HG02642 (cell line): Measurements from ENCODE around the gene KRT86.

Experiments
- ATAC-seq: cut with Tn5 transposase; IDR thresholded peaks from one replicate; pipeline ENCODE4 v1.9.1; 2021; ENCODE audit warnings: mild to moderate bottlenecking; ENCODE audit not compliant: unreplicated experiment, poor library complexity

The KRT86 gene

DNA sequence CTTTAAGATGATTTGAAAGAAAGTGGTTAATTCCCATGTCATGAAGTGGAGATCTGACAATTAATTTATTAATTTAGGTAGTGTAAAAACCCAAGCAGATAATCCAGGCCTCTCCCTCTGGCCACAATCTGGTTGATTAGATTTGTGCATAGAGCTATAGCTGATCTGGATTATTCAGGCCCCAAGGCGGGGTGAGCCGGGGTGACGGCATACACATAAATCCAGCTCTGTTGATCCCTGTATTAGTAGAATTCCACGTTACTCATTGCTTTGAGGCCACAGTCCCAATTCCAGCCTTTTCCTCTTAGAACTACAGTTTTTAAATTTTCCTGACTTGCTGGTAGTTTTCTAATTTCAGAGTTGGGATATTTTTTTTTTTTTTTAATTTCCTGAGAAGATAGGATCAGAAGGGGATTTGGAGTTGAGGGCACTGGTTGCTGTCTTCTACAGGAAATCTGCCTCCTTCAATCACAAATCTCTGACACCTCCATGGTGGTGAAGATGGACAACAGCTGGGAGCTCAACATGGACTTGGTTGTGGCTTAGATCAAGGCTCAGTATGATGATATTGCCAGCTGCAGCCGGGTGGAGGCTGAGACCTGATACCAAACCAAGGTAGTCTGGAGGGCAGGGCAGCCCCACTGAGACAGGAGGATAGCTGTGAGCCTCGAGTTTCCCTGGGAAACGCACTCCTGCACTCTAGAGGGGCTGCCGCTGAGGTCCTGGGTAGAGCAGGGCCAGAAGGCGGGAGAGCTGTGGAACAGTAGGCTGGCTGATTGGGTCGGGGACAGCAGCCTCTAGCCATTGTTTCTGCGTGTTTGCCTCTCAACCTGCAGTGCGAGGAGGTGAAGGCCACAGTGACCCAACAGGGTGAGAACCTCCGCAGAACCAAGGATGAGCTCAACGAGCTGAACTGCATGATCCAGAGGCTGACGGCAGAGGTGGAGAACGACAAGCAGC lies 73.4 kb downstream of the KRT86 start:
- ATAC-seq, result no peak

DNA sequence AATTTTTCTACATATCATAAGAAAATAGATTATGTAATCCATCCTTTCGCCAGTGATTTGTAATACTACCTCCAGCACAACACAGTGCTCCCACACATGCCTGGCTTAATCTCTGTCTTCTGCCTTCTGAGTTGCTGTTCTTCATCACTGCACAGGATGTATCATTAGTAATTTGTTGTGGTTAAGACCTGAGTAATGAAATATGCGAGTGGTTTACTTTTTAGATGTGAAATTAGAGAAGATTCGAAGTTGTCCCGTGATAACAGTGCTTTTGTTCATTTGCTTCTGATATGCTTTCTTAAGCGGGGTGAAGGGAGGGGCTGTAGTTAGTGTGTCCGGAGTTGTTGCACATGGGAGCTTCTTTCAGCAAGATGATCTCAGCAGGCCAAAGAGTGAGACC lies 74.8 kb downstream of the KRT86 start:
- ATAC-seq, result no peak

DNA sequence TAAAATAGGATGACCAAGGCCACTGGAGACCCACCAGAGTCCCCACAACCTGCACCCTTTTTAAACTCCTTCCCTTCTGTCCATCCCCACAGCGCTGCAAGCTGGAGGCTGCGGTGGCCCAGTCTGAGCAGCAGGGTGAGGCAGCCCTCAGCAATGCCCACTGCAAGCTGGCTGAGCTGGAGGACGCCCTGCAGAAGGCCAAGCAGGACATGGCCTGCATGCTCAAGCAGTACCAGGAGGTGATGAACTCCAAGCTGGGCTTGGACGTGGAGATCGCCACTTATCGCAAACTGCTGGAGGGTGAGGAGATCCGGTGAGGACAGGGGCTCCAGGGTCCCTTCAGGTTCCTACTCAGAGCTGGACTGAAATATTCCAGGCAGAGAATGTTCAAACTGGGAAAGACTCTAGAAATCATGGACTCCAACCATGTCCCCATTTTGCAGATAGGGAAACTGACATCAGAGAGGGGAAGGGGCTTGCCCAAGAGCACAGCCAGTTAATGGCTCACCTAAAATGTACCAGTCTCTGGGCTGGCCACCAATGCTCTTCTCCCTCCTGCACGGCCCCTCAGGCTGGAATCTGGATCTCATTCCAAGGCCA lies 75.7 kb downstream of the KRT86 start:
- no peak for ATAC-seq

DNA sequence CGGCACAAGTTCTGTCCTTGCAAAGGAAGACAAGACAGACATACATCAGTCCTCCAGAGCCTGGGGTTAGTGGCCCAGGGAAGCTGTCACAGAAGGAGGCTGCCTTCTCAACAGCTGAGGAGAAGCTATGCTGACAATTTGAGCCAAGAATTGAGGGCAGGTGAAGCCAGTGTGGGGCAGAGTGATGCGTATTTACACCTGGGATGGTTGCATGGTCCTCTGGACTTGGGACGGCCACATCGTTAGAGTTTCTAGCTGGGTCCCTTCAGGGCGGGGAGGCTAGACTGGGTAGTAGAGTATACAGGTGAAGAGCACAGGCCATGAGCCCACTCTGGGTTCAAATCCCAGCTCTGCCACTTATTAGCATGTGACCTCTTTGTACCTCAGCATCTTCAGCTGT lies 76.3 kb downstream of the KRT86 start:
- no peak for ATAC-seq

DNA sequence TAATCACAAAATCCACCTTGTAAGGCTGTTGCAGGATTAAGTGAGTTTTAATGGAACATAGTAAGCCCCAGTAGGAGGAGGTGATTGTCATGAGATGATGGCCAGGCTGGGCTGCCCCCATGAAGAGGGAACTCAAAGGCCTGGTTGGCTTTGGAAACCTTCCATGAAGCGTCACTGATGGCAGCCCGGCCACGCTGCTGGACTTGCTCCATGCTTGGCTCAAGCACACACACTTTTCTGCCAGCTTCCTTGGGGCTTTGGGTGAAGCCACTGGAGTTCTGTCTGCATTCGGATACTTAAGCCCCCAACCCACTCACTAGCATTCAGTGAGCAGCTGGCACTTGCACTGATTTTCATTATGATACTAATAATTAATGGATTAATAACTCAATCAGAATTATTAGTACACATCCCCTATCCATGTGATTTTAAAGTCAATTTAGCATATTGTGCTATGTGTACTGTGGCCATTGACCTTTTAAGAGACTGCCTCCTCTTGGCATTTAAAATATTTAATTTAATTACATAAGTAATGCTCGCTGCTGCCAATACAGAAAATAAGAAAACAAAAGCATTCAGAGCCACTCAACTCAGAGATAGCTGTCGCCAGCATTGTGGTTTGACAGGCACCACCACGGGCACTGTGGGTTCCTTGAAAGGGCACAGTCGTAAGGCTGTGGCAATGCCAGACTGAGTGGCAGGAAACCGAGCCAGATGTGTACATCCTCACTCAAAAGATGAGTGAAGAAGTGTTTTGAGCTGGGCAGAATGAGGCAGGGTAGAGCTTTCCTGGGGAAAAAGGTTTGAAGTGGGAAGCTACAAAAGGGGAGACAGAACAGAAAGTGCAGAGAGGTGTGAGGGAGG lies 77.0 kb downstream of the KRT86 start:
- ATAC-seq, result no peak

DNA sequence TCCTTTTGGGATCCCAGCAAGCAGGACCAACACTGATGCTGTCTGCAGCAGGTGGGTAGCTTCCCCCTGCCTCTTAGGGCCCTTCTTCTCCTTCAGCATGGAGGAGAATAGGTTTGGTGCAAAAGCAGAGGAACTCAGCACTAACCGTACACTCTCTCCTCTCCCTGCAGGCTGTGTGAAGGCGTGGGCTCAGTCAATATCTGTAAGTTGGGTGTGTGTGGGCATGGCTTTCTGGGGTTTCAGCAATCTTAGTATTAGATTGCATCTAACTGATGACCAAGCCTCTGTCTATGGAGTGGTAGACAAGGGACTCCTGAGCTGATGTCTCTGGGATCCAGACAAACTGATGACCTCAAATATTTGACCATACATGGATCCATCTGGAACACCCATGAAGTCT lies 78.5 kb downstream of the KRT86 start:
- no peak for ATAC-seq

DNA sequence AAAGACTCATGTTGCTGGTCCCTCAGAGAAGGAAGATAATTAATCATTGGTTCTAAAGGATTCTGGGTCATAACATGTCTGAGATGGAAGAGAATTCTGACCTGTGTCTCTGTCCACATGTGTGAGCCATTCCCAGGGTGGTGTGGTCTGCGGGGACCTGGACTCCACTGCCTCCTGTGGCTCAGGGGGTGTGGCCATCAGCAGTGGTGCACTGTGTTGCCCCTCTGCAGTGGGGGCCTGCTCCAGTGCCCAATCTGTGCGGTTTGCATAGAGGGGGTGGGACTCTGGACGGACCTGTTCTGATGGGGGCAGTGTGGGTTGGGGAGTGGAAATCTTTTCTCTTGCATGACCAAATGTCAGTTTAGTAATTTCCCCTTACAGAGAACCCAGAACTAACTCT lies 79.3 kb downstream of the KRT86 start:
- no peak for ATAC-seq

DNA sequence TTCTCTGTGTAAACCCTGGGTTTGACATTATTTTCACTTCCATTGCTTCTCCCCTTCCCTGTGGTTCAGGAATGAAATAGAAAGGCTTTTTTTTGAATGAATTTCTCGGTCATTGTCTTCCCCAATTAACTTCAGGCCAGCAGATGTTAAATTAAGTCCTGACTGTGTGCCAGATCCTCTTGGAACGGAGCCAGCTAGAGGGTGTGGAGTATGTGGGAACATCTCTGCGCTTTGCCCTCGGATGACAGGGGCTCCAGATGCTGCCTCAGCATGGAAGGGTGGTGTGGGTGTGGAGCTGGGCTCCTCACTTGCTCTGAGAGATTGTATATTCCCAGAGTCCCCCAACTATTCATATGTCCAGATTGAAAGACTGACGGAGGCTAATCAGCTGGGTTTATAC lies 79.8 kb downstream of the KRT86 start:
- ATAC-seq, result no peak

DNA sequence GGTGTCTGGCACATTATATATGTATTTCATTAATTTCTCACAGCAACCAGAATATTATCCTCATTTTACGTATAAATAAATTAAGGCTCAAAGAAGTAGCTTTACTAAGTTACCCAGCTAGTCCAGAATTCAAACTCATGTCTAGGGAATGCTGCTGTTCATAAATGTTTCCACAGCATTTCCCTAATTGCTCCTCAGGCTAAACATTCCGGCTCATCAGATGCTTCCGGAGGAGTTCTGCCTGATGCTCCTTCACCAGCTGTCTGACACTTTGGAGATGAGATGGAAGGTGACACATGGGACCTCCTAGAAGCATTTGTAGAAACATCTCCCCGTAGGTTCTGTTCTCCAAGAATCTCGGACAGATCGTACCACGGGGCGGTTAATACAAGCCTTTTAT lies 80.7 kb downstream of the KRT86 start:
- ATAC-seq, result no peak

DNA sequence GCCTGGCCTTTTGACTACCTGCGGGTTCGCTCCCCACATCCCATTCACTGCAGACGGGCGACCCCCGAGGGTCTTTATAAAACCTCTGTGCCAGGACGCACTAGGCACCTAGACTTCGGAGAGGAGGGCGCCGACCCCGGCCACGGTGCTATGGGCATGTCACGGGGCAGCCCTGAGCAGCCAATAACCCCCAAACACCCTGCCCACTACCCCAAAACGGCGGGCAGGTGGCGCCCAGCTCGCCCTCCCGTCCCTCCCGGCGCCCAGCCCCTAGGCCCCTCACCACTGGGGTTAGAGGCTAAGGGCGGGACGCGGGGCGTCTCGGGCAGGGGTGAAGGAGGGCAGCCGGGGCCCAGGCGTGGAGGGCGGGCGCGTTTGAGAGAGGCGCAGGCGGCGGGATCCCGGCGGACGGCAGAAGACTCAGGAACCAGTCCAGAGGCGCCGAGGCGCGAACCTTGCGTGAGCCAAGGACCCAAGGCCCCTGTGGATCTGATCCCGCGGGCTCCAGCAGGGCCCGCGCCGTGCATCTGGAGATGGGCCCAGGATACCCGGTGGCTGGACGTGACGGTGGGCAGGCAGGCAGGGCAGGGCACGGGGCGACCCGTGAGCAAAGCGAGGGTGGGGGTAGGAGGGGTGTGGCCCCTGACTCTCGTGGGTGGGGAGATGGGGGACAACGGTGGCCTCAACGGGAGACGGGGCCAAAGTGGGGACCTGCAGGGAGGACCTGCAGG lies 81.8 kb downstream of the KRT86 start:
- ATAC-seq, result no peak

DNA sequence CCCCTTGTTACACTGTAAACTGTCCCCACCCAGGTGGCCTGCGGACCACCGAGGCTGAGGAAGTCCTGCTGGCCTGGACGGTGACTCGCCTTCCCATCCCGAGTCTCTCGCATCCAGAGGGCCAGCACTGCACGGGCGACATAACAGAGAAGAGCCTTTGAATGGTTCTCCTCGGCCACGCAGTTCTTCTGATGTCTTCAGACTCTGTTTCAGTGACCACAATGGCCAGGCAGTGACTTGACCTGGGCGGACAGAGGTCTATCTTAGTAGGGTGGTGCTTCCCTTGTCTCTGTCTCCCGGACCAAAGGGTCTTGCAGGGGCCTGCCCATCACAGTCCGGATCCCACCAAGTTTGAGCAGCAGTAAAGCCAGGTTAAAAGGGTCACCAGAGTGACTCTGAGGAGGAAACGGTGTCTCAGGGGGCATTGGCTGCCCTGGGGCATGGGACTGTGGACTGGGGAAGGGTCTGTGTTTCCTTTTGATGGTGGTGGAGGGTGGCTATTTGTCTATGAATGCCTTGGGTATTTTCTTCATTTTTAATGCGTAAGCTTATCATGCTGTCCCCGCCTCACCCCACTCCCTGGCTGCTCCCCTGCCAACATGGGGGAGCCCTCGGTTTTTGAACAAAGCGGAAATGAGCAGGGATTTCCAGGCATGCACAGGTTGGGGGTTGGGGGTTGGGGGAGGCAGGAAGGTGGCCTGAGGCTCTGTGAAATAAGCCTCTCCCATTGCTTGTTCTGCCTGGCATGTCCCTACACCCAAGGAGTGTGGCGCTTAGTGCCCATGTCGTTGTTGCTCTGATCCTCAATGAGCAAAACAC lies 82.5 kb downstream of the KRT86 start:
- no peak for ATAC-seq
